HCT116 (cell line): Measurements from ENCODE around the gene LACTBL1.
"Not testable (repeated sequence)": the region's sequence is repeated elsewhere in the genome, so short reads cannot be mapped to it uniquely, and the experiment has no call there.

Experiments used
- CEBPB ChIP-seq: IDR thresholded peaks from 2 replicates; pipeline ENCODE4 v1.6.1; 2012; ENCODE audit warnings: low read depth
- EZH2 ChIP-seq: fragments of 200-600 bp; sonication (generic); IDR thresholded peaks from 2 replicates; pipeline ENCODE4 v1.6.1; 2017; ENCODE audit warnings: antibody characterized with exemption, mixed run types
- EZH2phosphoT487 ChIP-seq: fragments of 200-600 bp; IDR thresholded peaks from 2 replicates; pipeline ENCODE4 v1.6.1; 2018; ENCODE audit warnings: antibody characterized with exemption, borderline replicate concordance
- POLR2A ChIP-seq: IDR thresholded peaks from 2 replicates; pipeline ENCODE4 v1.7.0; 2011; ENCODE audit warnings: borderline replicate concordance; ENCODE audit not compliant: insufficient read depth, insufficient read length; ENCODE audit errors: extremely low read depth
- POLR2AphosphoS5 ChIP-seq: IDR thresholded peaks from 2 replicates; pipeline ENCODE4 v1.6.1; 2011; ENCODE audit warnings: mild to moderate bottlenecking, low read depth, low read length, moderate library complexity
- SIN3A ChIP-seq: IDR thresholded peaks from 2 replicates; pipeline ENCODE4 v1.6.1; 2012; ENCODE audit warnings: low read depth
- SP1 ChIP-seq: IDR thresholded peaks from 2 replicates; pipeline ENCODE4 v1.6.1; 2012; ENCODE audit warnings: low read depth
- SRF ChIP-seq: IDR thresholded peaks from 2 replicates; pipeline ENCODE4 v1.6.1; 2012; ENCODE audit warnings: low read depth
- TCF7L2 ChIP-seq: IDR thresholded peaks from 2 replicates; pipeline ENCODE4 v1.7.0; 2011; ENCODE audit warnings: borderline replicate concordance, inconsistent platforms; ENCODE audit not compliant: insufficient read depth, insufficient read length; ENCODE audit errors: extremely low read depth
- TF ChIP-seq, protein P1 (sequence below), 3 experiments: fragments of 200-600 bp in 1 of 3; sonication (generic) in 1 of 3; IDR thresholded peaks in 2 of 3; conservative IDR thresholded peaks in 1 of 3; 2 replicates each; pipeline ENCODE4 v1.5.1; 2012 to 2017; ENCODE audit warnings: low read depth in 2 of 3, low read length in 2 of 3, antibody characterized with exemption in 1 of 3, borderline replicate concordance in 1 of 3, control low read depth in 1 of 3, mild to moderate bottlenecking in 1 of 3, mixed read lengths in 1 of 3, mixed run types in 1 of 3, moderate library complexity in 1 of 3; ENCODE audit not compliant: insufficient read depth in 1 of 3
- TF ChIP-seq, protein P2 (sequence below): IDR thresholded peaks from 2 replicates; pipeline ENCODE4 v1.6.1; 2012; ENCODE audit warnings: low read depth
- TF ChIP-seq, protein P3 (sequence below): IDR thresholded peaks from 2 replicates; pipeline ENCODE4 v1.6.1; 2012

DNA sequence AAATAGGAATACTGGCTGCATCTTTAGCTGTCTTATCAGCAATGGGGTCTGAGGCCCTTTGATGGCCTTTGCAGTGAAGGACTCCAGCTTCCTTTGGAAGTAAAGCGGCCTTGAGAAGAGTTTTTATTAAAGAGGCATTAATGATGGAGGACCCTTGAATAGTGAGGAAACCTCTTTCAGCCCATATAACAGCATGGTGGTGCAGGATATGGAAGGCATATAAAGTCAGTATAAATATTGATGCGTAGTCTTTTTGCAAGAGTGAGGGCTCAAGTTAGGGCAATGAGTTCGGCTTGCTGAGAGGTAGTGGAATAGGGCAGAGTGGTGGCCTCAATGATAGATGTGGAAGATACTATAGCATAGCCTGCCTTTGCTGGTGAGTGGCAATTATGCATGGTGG is 27.5 kb upstream of the LACTBL1 start:
- TF ChIP-seq EZH2, POLR2AphosphoS5, EZH2phosphoT487, TCF7L2, POLR2A, SP1, CEBPB, SIN3A, SRF: not testable (repeated sequence)
- TF ChIP-seq, protein P1, sequence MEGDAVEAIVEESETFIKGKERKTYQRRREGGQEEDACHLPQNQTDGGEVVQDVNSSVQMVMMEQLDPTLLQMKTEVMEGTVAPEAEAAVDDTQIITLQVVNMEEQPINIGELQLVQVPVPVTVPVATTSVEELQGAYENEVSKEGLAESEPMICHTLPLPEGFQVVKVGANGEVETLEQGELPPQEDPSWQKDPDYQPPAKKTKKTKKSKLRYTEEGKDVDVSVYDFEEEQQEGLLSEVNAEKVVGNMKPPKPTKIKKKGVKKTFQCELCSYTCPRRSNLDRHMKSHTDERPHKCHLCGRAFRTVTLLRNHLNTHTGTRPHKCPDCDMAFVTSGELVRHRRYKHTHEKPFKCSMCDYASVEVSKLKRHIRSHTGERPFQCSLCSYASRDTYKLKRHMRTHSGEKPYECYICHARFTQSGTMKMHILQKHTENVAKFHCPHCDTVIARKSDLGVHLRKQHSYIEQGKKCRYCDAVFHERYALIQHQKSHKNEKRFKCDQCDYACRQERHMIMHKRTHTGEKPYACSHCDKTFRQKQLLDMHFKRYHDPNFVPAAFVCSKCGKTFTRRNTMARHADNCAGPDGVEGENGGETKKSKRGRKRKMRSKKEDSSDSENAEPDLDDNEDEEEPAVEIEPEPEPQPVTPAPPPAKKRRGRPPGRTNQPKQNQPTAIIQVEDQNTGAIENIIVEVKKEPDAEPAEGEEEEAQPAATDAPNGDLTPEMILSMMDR (IDR thresholded peaks at IDR 0.05 in 2 of 3, conservative IDR thresholded peaks at IDR 0.05 in 1 of 3; ENCODE audit: borderline replicate concordance in 1 of 3, insufficient read depth in 1 of 3, low read depth in 2 of 3, low read length in 2 of 3): not testable (repeated sequence)
- TF ChIP-seq, protein P2, sequence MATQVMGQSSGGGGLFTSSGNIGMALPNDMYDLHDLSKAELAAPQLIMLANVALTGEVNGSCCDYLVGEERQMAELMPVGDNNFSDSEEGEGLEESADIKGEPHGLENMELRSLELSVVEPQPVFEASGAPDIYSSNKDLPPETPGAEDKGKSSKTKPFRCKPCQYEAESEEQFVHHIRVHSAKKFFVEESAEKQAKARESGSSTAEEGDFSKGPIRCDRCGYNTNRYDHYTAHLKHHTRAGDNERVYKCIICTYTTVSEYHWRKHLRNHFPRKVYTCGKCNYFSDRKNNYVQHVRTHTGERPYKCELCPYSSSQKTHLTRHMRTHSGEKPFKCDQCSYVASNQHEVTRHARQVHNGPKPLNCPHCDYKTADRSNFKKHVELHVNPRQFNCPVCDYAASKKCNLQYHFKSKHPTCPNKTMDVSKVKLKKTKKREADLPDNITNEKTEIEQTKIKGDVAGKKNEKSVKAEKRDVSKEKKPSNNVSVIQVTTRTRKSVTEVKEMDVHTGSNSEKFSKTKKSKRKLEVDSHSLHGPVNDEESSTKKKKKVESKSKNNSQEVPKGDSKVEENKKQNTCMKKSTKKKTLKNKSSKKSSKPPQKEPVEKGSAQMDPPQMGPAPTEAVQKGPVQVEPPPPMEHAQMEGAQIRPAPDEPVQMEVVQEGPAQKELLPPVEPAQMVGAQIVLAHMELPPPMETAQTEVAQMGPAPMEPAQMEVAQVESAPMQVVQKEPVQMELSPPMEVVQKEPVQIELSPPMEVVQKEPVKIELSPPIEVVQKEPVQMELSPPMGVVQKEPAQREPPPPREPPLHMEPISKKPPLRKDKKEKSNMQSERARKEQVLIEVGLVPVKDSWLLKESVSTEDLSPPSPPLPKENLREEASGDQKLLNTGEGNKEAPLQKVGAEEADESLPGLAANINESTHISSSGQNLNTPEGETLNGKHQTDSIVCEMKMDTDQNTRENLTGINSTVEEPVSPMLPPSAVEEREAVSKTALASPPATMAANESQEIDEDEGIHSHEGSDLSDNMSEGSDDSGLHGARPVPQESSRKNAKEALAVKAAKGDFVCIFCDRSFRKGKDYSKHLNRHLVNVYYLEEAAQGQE: not testable (repeated sequence)
- TF ChIP-seq, protein P3, sequence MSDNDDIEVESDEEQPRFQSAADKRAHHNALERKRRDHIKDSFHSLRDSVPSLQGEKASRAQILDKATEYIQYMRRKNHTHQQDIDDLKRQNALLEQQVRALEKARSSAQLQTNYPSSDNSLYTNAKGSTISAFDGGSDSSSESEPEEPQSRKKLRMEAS: not testable (repeated sequence)
